Stomach (tissue), 9 donors: Measurements from ENCODE around the gene FDPS. TPM values are rescaled to one million over a fixed set of nuclear protein-coding genes. Genes with fewer than 3 reads are reported as not detected.
A peak's percentile ranks its signal among the peaks of the same experiment; 100 is the strongest.

Experiments used
- DNase-seq, 2 donors: peaks; one replicate each; pipeline versions ENCODE4 v3.0.0 to v3.0.0-alpha.2; 2013 to 2019
- H3K27ac ChIP-seq, 5 donors: fragments of 200-600 bp in 4 of 5; sonication (generic) in 4 of 5; one replicate each; pipeline ENCODE4 v1.5.1; 2013 to 2019; ENCODE audit warnings: mild to moderate bottlenecking in 1 of 5, moderate library complexity in 1 of 5
- H3K27me3 ChIP-seq, 3 donors: fragments of 200-600 bp; sonication (generic); one replicate each; pipeline ENCODE4 v1.5.1; 2017 to 2019; ENCODE audit warnings: mixed run types in 1 of 3
- H3K36me3 ChIP-seq, 4 donors: fragments of 200-600 bp; sonication (generic); 1 replicate in 3 of 4; 2 replicates in 1 of 4; pipeline ENCODE4 v1.5.1; 2016 to 2019
- H3K4me1 ChIP-seq, 4 donors: fragments of 200-600 bp; sonication (generic); one replicate each; pipeline ENCODE4 v1.5.1; 2016 to 2019
- H3K4me3 ChIP-seq, 4 donors: fragments of 200-600 bp; sonication (generic) in 3 of 4; one replicate each; pipeline ENCODE4 v1.5.1; 2016 to 2019; ENCODE audit warnings: mild to moderate bottlenecking in 1 of 4
- H3K9me3 ChIP-seq, 4 donors: fragments of 200-600 bp; sonication (generic); one replicate each; pipeline ENCODE4 v1.5.1; 2016 to 2019
- EP300 ChIP-seq: sonication (generic); formaldehyde crosslinking; IDR thresholded peaks from one replicate; pipeline ENCODE4 v1.6.1; 2017; ENCODE audit warnings: antibody characterized with exemption
- POLR2A ChIP-seq, 4 donors: fragments of 450-650 bp; IDR thresholded peaks; one replicate each; pipeline ENCODE4 v1.6.1; 2016; ENCODE audit warnings: antibody characterized with exemption in 4 of 4, control low read depth in 2 of 4, mild to moderate bottlenecking in 1 of 4, moderate library complexity in 1 of 4
- POLR2AphosphoS5 ChIP-seq, 3 donors: sonication (generic); formaldehyde crosslinking; IDR thresholded peaks; one replicate each; pipeline ENCODE4 v1.6.1; 2016; ENCODE audit warnings: antibody characterized with exemption in 3 of 3
- WGBS, 5 donors: extraction: QIAGEN DNeasy Blood & Tissue Kit in 3 of 5; methylation state at CpG; one replicate each; pipeline versions ENCODE4 v1.1.5 to v1.1.7; 2013 to 2018; 5-methylcytosine and 5-hydroxymethylcytosine counted together
- intact Hi-C: fragments of 100-400 bp; cut with DNase I; formaldehyde crosslinking; loops from one replicate; pipeline ENCODE4 v1.15.1; 2023; ENCODE audit warnings: low total_unique reads
- polyA plus RNA-seq, 3 donors: library from polyadenylated mRNA; stranded (reverse); fragments of 200-250 nt; gene quantifications; one replicate each; pipeline ENCODE4 v1.2.3, GENCODE V29; 2013
- total RNA-seq, 5 donors: library from RNA; depleted of rRNA; stranded (reverse); fragments of >200 nt; gene quantifications; one replicate each; pipeline versions ENCODE4 v1.1.0 to v1.2.3, GENCODE V29; 2014 to 2016
- TF ChIP-seq, protein P1 (sequence below), 7 experiments: fragments of 450-650 bp in 4 of 7; fragments of 200-600 bp in 3 of 7; sonication (generic) in 3 of 7; IDR thresholded peaks; one replicate each; pipeline ENCODE4 v1.5.1; 2016 to 2019; ENCODE audit warnings: antibody characterized with exemption in 7 of 7, control low read depth in 2 of 7, mild to moderate bottlenecking in 1 of 7
- donor health status: healthy with polysubstance abuse.
- donor health status: Bipolar disorder and iron deficiency.
- donor health status: healthy.

FDPS gene
- total and polyA plus RNA-seq, 8 donors: 27.7 to 229 (median 113) TPM

GRCh38 chr1:155334962-155335361 lies 26.3 kb downstream of the FDPS start:
- peaks cover 58 to 88% (median 85%) of the 10 kb centered on the region in 4 donors for H3K36me3 ChIP-seq
- intact Hi-C loops: no loop called here
- H3K4me3 ChIP-seq: no peak overlapping the region
- H3K9me3 ChIP-seq: no peaks in the 10 kb centered on the region
- 39 to 75% (median 60%) methylated on average over 1 of the region's 1 CpG for WGBS, 5 donors
- peak in 1 of 2 donors; percentile 21 for DNase-seq
- no peaks in the 10 kb centered on the region for H3K4me1 ChIP-seq
- H3K27ac ChIP-seq: no peak overlapping the region
- H3K27me3 ChIP-seq: no peaks in the 10 kb centered on the region
- TF ChIP-seq POLR2A (IDR thresholded peaks at IDR 0.05): no peak
- TF ChIP-seq POLR2AphosphoS5 (IDR thresholded peaks at IDR 0.05): no peak
- TF ChIP-seq EP300: no peak
- TF ChIP-seq, protein P1, sequence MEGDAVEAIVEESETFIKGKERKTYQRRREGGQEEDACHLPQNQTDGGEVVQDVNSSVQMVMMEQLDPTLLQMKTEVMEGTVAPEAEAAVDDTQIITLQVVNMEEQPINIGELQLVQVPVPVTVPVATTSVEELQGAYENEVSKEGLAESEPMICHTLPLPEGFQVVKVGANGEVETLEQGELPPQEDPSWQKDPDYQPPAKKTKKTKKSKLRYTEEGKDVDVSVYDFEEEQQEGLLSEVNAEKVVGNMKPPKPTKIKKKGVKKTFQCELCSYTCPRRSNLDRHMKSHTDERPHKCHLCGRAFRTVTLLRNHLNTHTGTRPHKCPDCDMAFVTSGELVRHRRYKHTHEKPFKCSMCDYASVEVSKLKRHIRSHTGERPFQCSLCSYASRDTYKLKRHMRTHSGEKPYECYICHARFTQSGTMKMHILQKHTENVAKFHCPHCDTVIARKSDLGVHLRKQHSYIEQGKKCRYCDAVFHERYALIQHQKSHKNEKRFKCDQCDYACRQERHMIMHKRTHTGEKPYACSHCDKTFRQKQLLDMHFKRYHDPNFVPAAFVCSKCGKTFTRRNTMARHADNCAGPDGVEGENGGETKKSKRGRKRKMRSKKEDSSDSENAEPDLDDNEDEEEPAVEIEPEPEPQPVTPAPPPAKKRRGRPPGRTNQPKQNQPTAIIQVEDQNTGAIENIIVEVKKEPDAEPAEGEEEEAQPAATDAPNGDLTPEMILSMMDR (IDR thresholded peaks at IDR 0.05): no peak

DNA sequence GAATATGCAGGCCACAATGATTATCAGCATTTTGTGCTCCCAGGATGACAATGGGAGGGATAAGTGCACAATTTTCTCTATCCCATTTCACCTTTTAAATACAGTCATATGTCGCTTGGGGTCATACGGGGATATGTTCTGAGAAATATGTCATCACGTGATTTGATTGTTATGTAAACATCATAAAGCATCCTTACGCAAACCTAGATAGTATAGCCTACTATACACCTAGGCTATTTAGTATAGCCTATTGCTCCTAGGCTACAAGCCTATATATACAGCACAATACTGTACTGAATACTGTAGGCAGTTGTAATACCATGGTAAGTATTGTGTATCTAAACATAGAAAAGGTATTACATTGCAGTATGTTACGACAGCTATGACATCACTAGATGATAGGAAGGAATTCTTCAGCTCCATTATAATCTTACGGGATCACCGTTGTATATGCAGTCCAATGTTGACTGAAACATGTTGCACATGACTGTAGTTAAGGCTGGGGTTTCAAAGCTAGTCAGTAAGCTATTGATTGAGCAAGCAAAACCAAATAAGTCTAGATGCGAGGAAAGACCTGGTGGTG lies 30.9 kb downstream of the FDPS start:
- Histone ChIP-seq H3K36me3 (peaks cover 78 to 100% (median 99%) of the 10 kb centered on the region in 4 donors), H3K9me3 (no peaks in the 10 kb centered on the region), H3K27ac (no peak overlapping the region), H3K4me1 (no peaks in the 10 kb centered on the region), H3K4me3 (no peak overlapping the region), H3K27me3 (no peaks in the 10 kb centered on the region)
- WGBS, 5 donors: 84 to 87% (median 85%) methylated on average over 8 of the region's 8 CpGs
- no peak for DNase-seq
- intact Hi-C loops: no loop called here
- no peak for TF ChIP-seq POLR2A (IDR thresholded peaks at IDR 0.05)

DNA sequence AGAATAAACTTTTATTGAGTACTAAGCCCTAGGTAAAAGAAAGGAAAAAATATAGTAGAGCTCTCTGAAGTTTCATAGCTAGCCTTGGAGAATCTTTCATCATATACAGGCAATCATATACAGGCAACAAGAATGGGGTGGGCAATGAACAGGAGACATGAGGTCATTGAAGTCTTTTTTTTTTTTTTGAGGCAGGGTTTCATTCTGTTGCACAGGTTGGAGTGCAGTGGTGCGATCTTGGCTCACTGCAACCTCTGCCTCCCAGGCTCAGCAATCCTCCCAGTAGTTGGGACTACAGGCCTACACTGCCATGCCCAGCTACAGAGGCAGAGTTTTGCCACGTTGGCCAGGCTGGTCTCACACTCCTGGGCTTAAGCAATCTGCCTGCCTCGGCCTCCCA lies 34.2 kb downstream of the FDPS start:
- Histone ChIP-seq H3K27me3 (no peaks in the 10 kb centered on the region), H3K36me3 (peaks cover 88 to 100% (median 100%) of the 10 kb centered on the region in 4 donors), H3K27ac (no peak overlapping the region), H3K4me3 (no peak overlapping the region), H3K4me1 (no peaks in the 10 kb centered on the region), H3K9me3 (no peaks in the 10 kb centered on the region)
- TF ChIP-seq POLR2A (IDR thresholded peaks at IDR 0.05) (no peak), EP300 (no peak), POLR2AphosphoS5 (IDR thresholded peaks at IDR 0.05) (no peak)
- TF ChIP-seq, protein P1 (IDR thresholded peaks at IDR 0.05): no peak
- DNase-seq: no peak
- intact Hi-C loops: no loop called here
- 84 to 93% (median 90%) methylated on average over 3 of the region's 3 CpGs for WGBS, 5 donors

GRCh38 chr1:155352631-155353030 lies 44.0 kb downstream of the FDPS start:
- Histone ChIP-seq H3K36me3 (peaks cover 88 to 100% (median 100%) of the 10 kb centered on the region in 4 donors), H3K4me1 (no peaks in the 10 kb centered on the region), H3K27ac (no peak overlapping the region), H3K4me3 (no peak overlapping the region), H3K9me3 (no peaks in the 10 kb centered on the region), H3K27me3 (no peaks in the 10 kb centered on the region)
- 91 to 94% (median 93%) methylated on average over 6 of the region's 6 CpGs for WGBS, 5 donors
- TF ChIP-seq POLR2A (IDR thresholded peaks at IDR 0.05): no peak
- TF ChIP-seq, protein P1 (IDR thresholded peaks at IDR 0.05): no peak
- no peak for TF ChIP-seq EP300
- no peak for TF ChIP-seq POLR2AphosphoS5 (IDR thresholded peaks at IDR 0.05)
- intact Hi-C loops: no loop called here
- DNase-seq: no peak

DNA sequence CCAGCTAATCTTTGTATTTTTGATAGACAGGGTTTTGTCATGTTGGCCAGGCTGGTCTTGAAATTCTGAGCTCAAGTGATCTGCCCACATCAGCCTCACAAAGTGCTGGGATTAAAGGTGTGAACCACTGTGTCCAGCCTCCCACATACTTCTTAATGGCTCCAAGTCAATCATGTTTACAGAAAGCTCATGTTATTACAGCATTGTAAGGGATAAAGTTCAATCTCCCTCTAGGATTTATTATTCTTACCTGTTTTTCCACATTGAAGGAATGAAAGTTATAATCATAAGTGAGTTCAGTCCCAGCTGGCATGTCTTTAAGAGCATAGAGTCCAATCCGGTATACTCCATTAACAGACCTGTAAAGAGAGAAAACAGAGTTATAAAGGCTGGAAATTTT lies 51.4 kb downstream of the FDPS start:
- 90 to 100% (median 97%) methylated on average over 1 of the region's 1 CpG for WGBS, 5 donors
- Histone ChIP-seq H3K9me3 (no peaks in the 10 kb centered on the region), H3K36me3 (peaks cover 40 to 94% (median 91%) of the 10 kb centered on the region in 4 donors), H3K4me3 (no peak overlapping the region), H3K4me1 (no peaks in the 10 kb centered on the region), H3K27me3 (no peaks in the 10 kb centered on the region), H3K27ac (no peak overlapping the region)
- no peak for DNase-seq
- intact Hi-C loops: no loop called here
- TF ChIP-seq, protein P1 (IDR thresholded peaks at IDR 0.05): no peak
- TF ChIP-seq POLR2A (IDR thresholded peaks at IDR 0.05) (no peak), POLR2AphosphoS5 (IDR thresholded peaks at IDR 0.05) (no peak), EP300 (no peak)
